ENCODE data around the gene RYR2.

- TF ChIP-seq, protein P1, sequence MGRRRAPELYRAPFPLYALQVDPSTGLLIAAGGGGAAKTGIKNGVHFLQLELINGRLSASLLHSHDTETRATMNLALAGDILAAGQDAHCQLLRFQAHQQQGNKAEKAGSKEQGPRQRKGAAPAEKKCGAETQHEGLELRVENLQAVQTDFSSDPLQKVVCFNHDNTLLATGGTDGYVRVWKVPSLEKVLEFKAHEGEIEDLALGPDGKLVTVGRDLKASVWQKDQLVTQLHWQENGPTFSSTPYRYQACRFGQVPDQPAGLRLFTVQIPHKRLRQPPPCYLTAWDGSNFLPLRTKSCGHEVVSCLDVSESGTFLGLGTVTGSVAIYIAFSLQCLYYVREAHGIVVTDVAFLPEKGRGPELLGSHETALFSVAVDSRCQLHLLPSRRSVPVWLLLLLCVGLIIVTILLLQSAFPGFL (CRISPR knock-in tag; IDR thresholded peaks at IDR 0.05) = no peak
- no peak for TF ChIP-seq POLR2A (conservative IDR thresholded peaks at IDR 0.05)
These were observed 77.1 kb downstream of the RYR2 start for GRCh38 chr1:237119091-237119490.
